ENCODE measurements around the gene STAT5A. TPM values are rescaled to one million over a fixed set of nuclear protein-coding genes. Genes with fewer than 3 reads are reported as not detected.

The STAT5A gene
- total and polyA plus RNA-seq, 9 of the 15 experiments (the other 6 are each of a cell fraction or from before 2014, with no cell fraction given), result 79.9 to 415 (median 196) TPM

GRCh38 chr17:42286411-42287221, 1.7 kb upstream of the STAT5A start (continued):
- TF ChIP-seq REST (IDR thresholded peaks at IDR 0.05; ENCODE audit: borderline replicate concordance), result 0 out of 2 replicates have a peak, but pooled peaks have one; percentile 8
- no peak for TF ChIP-seq REST (CRISPR knock-in tag; IDR thresholded peaks at IDR 0.05; ENCODE audit: low read depth)
- no peak for TF ChIP-seq XRCC4 (IDR thresholded peaks at IDR 0.05; ENCODE audit: extremely low read depth, insufficient read depth, insufficient read length)
- TF ChIP-seq PPARD (CRISPR knock-in tag; IDR thresholded peaks at IDR 0.05), result no peak
- no peak for TF ChIP-seq SETDB1 (IDR thresholded peaks at IDR 0.05; ENCODE audit: low read length)
- TF ChIP-seq NFATC3 (IDR thresholded peaks at IDR 0.05), result no peak
- no peak for TF ChIP-seq RFX1 (IDR thresholded peaks at IDR 0.05)
- TF ChIP-seq ATF7 (IDR thresholded peaks at IDR 0.05), result no peak
- no peak for TF ChIP-seq TCF3 (CRISPR knock-in tag; IDR thresholded peaks at IDR 0.05)
- no peak for TF ChIP-seq RBM39 (optimal IDR thresholded peaks at IDR 0.05; ENCODE audit: low read depth, low read length)
- TF ChIP-seq ZBTB7A (IDR thresholded peaks at IDR 0.05; ENCODE audit: borderline replicate concordance, control insufficient read depth, low read depth, low read length), result 0 out of 2 replicates have a peak, but pooled peaks have one; percentile 42
- TF ChIP-seq LCOR (CRISPR knock-in tag; IDR thresholded peaks at IDR 0.05), result no peak

Measured in K562 (cell line).